HG03280 (cell line): ENCODE results near the gene RNASE1.
"Not testable (repeated sequence)": the region's sequence is repeated elsewhere in the genome, so short reads cannot be mapped to it uniquely, and the experiment has no call there.

ENCODE experiments used
- ATAC-seq: cut with Tn5 transposase; IDR thresholded peaks from one replicate; pipeline ENCODE4 v1.9.1; 2021; ENCODE audit warnings: mild to moderate bottlenecking, moderate library complexity; ENCODE audit not compliant: unreplicated experiment

RNASE1 gene

DNA sequence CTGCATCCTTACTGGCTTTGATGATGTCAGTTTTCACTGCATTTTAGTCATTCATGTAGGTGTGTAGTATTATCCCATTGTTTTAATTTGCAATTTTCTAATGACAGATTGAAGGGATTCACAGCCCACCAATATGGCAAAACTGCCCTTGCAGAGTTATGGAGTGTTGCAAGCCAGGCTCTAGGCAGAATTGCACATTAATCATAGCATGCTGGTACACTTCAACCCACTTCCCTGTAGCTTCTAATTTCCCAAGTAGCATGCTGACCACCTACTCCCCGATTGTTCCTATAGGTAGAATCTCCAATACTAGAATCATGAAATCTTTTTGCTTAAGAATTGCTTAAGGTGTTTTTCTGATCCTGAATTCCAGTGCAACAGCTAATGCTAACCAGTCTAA, 26.7 kb downstream of the RNASE1 start:
- ATAC-seq: no peak

DNA sequence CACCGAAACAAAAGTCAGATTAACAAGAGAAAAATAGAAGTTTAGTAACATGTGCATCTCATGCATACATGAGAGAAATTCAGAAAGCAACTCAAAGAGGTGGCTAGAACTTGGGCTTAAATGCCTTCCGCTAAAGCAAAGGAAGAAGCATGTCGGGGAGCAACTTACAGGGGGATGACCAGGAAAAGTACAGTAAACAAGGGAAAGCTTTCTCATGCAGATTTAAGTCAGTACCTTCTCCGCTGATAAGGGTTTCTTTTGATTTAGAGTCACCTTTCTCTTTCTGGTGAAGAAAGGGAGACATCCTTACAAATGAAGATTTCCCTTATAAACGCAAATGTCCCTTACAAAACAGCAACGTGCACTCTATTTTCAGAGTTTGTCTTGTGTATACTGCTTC, 27.6 kb downstream of the RNASE1 start:
- no peak for ATAC-seq

- ATAC-seq: no peak
Observed at GRCh38 chr14:20774258-20774824, 28.3 kb downstream of the RNASE1 start.

DNA sequence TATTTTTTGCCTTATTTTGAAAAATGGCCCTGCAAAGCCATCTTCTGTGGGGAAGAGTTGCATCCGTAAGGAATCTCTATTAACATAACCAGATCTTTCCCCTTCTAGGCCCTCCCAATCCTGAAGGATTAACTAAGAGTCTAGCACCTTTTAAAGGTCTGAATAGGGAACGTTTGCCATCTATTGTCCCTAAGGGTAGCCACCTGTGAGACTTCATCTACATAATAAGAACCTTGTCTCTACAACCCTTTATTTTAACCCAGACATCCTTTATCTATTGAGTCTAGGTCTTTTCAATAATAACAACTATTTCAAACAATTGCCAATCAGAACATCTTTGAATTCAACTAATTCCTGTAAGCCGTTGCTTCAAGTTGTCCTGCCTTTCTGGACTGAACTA, 30.0 kb downstream of the RNASE1 start:
- ATAC-seq: no peak

DNA sequence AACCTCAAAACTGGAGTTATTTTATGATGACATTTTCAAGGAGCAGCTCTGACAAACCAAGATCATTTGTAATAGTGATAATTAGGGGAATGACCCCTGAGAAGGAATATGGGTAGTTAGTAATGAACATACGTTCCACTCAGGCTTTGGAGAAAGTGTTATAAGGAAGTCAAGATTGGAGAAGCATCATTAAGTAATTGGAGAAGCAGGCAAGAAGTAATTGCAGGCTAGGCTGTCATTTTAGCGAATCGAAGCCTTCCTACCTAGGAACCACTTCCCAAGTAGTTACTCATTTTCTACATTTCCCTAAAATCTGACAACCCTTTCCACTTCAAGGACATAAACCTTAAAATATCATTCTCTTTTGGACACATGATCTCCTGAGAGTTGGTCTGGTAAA, 33.2 kb downstream of the RNASE1 start:
- ATAC-seq: no peak

DNA sequence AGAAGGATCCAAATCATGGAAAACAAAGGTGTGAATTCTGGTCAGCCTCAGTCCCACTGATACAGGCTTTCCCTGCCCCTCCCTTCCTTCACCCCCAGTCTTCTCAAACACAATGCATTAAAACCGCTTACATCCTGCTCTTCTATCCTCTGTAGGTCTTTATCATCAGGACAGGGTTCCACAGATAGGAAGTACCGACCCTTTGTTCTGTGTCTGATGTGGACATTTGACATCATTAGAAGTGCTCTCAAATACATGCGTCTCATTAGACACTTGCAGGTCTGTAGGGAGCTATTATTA, 34.1 kb downstream of the RNASE1 start:
- ATAC-seq: no peak

DNA sequence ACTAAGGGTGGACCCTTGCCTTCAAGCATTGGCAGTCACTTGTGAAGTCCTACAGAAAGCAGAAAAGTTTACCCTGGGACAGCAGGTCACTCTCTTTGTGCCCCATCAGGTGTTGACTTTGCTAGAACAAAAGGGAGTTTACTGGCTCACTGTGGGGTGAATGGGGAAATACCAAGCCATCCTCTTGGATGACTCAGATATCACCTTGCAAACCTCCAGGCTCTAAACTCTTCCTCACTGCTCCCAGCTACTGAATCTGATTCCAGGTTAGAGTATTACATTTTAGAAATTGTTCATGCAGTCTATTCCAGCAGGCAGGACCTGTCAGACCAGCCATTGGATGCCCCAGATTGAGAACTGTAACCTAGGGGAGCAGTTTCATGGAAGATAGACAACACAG, 41.7 kb downstream of the RNASE1 start:
- ATAC-seq: no peak

DNA sequence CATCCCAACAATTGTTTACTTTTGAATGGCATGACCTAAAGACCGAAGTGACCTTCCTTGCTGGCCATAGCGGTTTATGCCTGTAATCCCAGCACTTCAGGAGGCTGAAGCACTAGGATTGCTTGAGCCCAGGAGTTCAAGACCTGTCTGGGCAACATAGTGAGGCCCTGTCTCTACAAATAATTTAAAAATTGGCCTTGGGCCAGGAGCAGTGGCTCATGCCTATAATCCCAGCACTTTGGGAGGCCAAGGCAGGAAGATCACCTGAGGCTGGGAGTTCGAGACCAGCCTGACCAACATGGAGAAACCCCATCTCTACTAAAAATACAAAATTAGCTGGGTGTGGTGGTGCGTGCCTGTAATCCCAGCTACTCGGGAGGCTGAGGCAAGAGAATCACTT, 43.2 kb downstream of the RNASE1 start:
- ATAC-seq: not testable (repeated sequence)

DNA sequence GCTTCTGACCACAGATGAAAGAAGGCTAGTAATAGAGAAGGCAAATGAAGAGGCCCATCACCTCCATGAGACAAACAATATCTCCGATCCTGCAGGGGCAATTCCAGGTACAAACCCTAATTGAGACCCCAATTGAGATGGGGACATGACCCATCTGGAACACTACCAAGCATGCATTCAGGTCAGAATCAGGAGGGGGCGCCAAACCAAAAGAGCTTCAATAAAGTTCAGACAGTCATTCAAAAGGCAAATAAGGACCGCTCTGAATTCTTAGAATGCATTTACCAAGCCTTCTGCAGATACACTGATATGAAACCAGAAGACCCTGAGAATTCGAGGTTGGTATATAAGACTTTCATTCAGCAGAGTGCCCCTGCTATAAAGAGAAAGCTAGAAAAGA, 44.7 kb downstream of the RNASE1 start:
- ATAC-seq: no peak

GRCh38 chr14:20755037-20755436, 47.6 kb downstream of the RNASE1 start:
- no peak for ATAC-seq

- no peak for ATAC-seq
Observed at GRCh38 chr14:20754308-20754707, 48.3 kb downstream of the RNASE1 start.

DNA sequence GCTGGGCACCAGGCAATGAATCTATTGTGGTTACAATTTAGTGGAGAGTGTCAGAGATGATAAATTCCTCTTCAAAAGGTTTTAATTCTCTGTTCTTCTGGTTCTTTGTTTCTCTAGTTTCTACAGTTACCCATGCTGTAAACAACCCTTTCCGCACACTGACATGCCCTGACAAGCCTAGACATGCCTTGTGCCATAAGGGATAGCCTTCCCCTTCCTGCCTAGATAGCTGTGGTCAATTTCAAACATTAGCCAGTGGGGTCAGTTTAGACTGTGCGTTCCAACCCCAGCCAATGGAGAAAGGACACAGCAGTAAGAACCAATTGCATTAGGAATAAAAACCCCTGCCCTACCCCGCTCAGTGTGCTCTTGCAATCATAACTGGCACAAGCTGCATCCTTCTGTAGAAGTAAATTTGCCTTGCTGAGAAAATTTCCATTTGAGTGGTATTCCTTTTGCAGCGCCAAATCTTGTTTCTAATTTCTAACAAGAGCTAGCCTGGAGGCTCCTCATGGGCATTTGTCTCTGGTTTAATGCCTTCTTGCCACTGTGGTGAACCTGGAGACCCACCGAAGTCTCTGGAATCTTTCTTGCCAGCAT, 50.6 kb downstream of the RNASE1 start:
- ATAC-seq: no peak
